Gastroesophageal sphincter (tissue), 3 donors: Measurements from ENCODE around the gene EIF3D.

Experiments used
- EP300 ChIP-seq: sonication (generic); formaldehyde crosslinking; IDR thresholded peaks from one replicate; pipeline ENCODE4 v1.6.1; 2017; ENCODE audit warnings: antibody characterized with exemption, mild to moderate bottlenecking
- POLR2A ChIP-seq, 2 donors: fragments of 450-650 bp; IDR thresholded peaks; one replicate each; pipeline ENCODE4 v1.6.1; 2017; ENCODE audit warnings: antibody characterized with exemption in 2 of 2, mild to moderate bottlenecking in 2 of 2, moderate library complexity in 1 of 2
- POLR2AphosphoS5 ChIP-seq: sonication (generic); formaldehyde crosslinking; IDR thresholded peaks from one replicate; pipeline ENCODE4 v1.6.1; 2017; ENCODE audit warnings: antibody characterized with exemption
- TF ChIP-seq, protein P1 (sequence below), 4 experiments: fragments of 200-600 bp in 2 of 4; fragments of 450-650 bp in 2 of 4; sonication (generic) in 1 of 4; IDR thresholded peaks; one replicate each; pipeline ENCODE4 v1.5.1; 2017 to 2019; ENCODE audit warnings: antibody characterized with exemption in 4 of 4, mild to moderate bottlenecking in 2 of 4, moderate library complexity in 2 of 4

DNA sequence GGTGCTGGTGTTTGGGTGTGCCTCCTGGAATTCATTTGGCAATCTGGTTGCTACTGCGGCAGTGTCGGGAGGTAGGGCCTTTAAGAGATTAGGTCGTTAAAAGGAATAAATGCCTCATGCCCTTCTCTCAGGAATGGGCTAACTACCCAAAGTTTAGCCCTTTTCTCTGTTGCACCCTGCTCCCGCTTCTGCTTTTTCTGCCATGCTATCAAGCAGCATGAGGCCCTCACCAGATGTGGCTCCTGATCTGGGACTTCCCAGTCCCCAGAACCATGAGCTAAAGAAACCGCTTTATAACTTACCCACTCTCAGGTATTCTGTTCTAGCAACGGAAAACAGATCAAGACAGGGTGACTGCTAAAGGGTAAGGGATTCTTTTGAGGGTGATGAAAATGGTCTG, 6.3 kb downstream of the EIF3D start:
- TF ChIP-seq, protein P1, sequence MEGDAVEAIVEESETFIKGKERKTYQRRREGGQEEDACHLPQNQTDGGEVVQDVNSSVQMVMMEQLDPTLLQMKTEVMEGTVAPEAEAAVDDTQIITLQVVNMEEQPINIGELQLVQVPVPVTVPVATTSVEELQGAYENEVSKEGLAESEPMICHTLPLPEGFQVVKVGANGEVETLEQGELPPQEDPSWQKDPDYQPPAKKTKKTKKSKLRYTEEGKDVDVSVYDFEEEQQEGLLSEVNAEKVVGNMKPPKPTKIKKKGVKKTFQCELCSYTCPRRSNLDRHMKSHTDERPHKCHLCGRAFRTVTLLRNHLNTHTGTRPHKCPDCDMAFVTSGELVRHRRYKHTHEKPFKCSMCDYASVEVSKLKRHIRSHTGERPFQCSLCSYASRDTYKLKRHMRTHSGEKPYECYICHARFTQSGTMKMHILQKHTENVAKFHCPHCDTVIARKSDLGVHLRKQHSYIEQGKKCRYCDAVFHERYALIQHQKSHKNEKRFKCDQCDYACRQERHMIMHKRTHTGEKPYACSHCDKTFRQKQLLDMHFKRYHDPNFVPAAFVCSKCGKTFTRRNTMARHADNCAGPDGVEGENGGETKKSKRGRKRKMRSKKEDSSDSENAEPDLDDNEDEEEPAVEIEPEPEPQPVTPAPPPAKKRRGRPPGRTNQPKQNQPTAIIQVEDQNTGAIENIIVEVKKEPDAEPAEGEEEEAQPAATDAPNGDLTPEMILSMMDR (IDR thresholded peaks at IDR 0.05): no peak
- TF ChIP-seq POLR2A (IDR thresholded peaks at IDR 0.05) (no peak), POLR2AphosphoS5 (no peak), EP300 (no peak)
